Endodermal cell (in vitro differentiated cells): ENCODE data around the gene ST7. TPM values are rescaled to one million over a fixed set of nuclear protein-coding genes. Genes with fewer than 3 reads are reported as not detected.

ENCODE experiments used
- DNase-seq: peaks from one replicate; pipeline ENCODE4 v3.0.0-alpha.2; 2017
- H3K27ac ChIP-seq: 2 replicates; pipeline ENCODE4 v1.5.1; 2013; ENCODE audit warnings: mild to moderate bottlenecking, low read depth, low read length, moderate library complexity
- H3K27me3 ChIP-seq: 2 replicates; pipeline ENCODE4 v1.6.1; 2013; ENCODE audit warnings: mild to moderate bottlenecking, low read length, moderate library complexity; ENCODE audit not compliant: insufficient read depth, control insufficient read depth, poor library complexity, severe bottlenecking
- H3K36me3 ChIP-seq: 2 replicates; pipeline ENCODE4 v1.7.0; 2013; ENCODE audit warnings: mild to moderate bottlenecking, low read length, moderate library complexity; ENCODE audit not compliant: control insufficient read depth, insufficient read depth
- H3K4me1 ChIP-seq: one replicate; pipeline ENCODE4 v1.7.0; 2013; ENCODE audit warnings: low read length; ENCODE audit not compliant: control insufficient read depth, insufficient read depth
- H3K4me3 ChIP-seq: 2 replicates; pipeline ENCODE4 v1.5.1; 2013; ENCODE audit warnings: mild to moderate bottlenecking, low read length, moderate library complexity
- H3K9ac ChIP-seq: 2 replicates; pipeline ENCODE4 v1.6.1; 2013; ENCODE audit warnings: mild to moderate bottlenecking, low read length, moderate library complexity; ENCODE audit not compliant: poor library complexity, severe bottlenecking; ENCODE audit errors: extremely low read depth
- H3K9me3 ChIP-seq: 2 replicates; pipeline ENCODE4 v1.6.1; 2013; ENCODE audit warnings: mild to moderate bottlenecking, low read length, moderate library complexity; ENCODE audit not compliant: control insufficient read depth
- H3K27ac Mint-ChIP-seq: 2 replicates; pipeline ENCODE4 v1.8.0; 2020; ENCODE audit warnings: mixed read lengths
- H3K27me3 Mint-ChIP-seq: 2 replicates; pipeline ENCODE4 v1.8.0; 2021; ENCODE audit warnings: mild to moderate bottlenecking, mixed read lengths; ENCODE audit not compliant: insufficient read depth
- H3K36me3 Mint-ChIP-seq: 2 replicates; pipeline ENCODE4 v1.8.0; 2020; ENCODE audit warnings: low read depth, mixed read lengths
- H3K4me1 Mint-ChIP-seq: 2 replicates; pipeline ENCODE4 v1.8.0; 2020; ENCODE audit warnings: mixed read lengths
- H3K4me3 Mint-ChIP-seq: 2 replicates; pipeline ENCODE4 v1.8.0; 2020; ENCODE audit warnings: mild to moderate bottlenecking, moderate library complexity, mixed read lengths
- H3K9me3 Mint-ChIP-seq: 2 replicates; pipeline ENCODE4 v1.8.0; 2020; ENCODE audit warnings: mild to moderate bottlenecking, mixed read lengths
- CTCF ChIP-seq: fragments of 200-600 bp; sonication (generic); conservative IDR thresholded peaks from 2 replicates; pipeline ENCODE4 v1.5.0; 2021; ENCODE audit warnings: antibody characterized with exemption, mild to moderate bottlenecking
- WGBS, 2 experiments: methylation state at CpG; one replicate each; pipeline versions ENCODE4 v1.1.5 to v1.1.7; 2013; ENCODE audit warnings: missing lambda C conversion rate in 2 of 2, mixed read lengths in 1 of 2; ENCODE audit not compliant: insufficient coverage in 1 of 2, insufficient read length in 1 of 2; 5-methylcytosine and 5-hydroxymethylcytosine counted together
- total RNA-seq, 2 donors: library from RNA; stranded (reverse); fragmentation: NEBNext Ultra II Directional in 1 of 2; extraction: Animal tissue kit (Norgen Biotek cat#: 25700) in 1 of 2; gene quantifications; 2 replicates in 1 of 2; 3 replicates in 1 of 2; pipeline ENCODE4 v1.2.1, GENCODE V29; 2021

The ST7 gene
- total RNA-seq, 2 donors from 2014 or later: 6.4 to 8.9 TPM

DNA sequence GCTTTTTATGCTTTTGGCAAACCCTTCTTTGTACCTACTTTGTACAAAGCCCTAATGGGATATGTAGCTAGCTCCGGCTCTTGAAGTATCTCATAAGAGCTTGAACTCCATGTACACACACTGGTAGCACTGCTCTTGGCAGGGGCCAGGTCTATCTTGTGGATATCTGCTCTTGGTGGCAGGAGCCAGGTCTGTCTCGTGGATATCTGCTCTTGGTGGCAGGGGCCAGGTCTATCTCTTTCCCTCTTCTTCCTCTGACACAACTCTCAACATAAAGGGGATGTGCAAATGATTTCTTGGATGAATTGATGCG is 277.7 kb downstream of the ST7 start:
- peaks cover 4% of the 10 kb centered on the region for H3K4me1 Mint-ChIP-seq
- no peak overlapping the region for H3K4me3 ChIP-seq
- no peaks in the 10 kb centered on the region for H3K9me3 ChIP-seq
- WGBS, 2 experiments: 93 to 96% methylated on average over 2 to 3 of the region's 3 CpGs
- H3K36me3 Mint-ChIP-seq: no peaks in the 10 kb centered on the region
- TF ChIP-seq CTCF: no peak
- H3K27me3 Mint-ChIP-seq: peaks cover 68% of the 10 kb centered on the region
- DNase-seq: no peak
- no peak overlapping the region for H3K27ac Mint-ChIP-seq
- H3K4me1 ChIP-seq: no peaks in the 10 kb centered on the region
- H3K9me3 Mint-ChIP-seq: peaks cover 2% of the 10 kb centered on the region
- peaks cover 61% of the 10 kb centered on the region for H3K27me3 ChIP-seq
- no peak overlapping the region for H3K9ac ChIP-seq
- no peaks in the 10 kb centered on the region for H3K36me3 ChIP-seq
- H3K27ac ChIP-seq: no peak overlapping the region
- no peak overlapping the region for H3K4me3 Mint-ChIP-seq

DNA sequence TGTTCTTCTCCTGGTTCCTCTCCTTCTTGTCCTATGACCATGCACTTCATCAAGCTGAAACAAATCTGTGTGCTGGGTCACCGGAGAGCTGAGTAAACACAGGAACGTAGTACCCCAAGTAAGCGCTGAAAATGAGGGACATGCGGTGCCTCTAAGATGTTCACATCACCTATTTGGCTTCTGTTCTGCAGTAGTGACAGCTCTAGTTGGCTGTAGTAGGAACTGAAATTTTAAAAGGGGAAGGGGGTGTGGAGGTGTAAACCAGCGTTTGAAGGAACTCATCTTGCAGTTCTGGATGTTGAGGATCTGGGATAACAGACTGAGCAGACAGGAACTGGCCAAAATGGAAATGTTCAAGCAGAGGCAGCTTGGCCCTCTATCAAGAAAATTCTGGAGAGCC is 284.3 kb downstream of the ST7 start:
- peaks cover 15% of the 10 kb centered on the region for H3K27me3 Mint-ChIP-seq
- H3K9ac ChIP-seq: no peak overlapping the region
- H3K27me3 ChIP-seq: peaks cover 6% of the 10 kb centered on the region
- 83 to 92% methylated on average over 2 to 5 of the region's 5 CpGs for WGBS, 2 experiments
- no peaks in the 10 kb centered on the region for H3K4me1 Mint-ChIP-seq
- DNase-seq: no peak
- no peaks in the 10 kb centered on the region for H3K36me3 Mint-ChIP-seq
- no peaks in the 10 kb centered on the region for H3K4me1 ChIP-seq
- H3K4me3 Mint-ChIP-seq: no peak overlapping the region
- no peaks in the 10 kb centered on the region for H3K36me3 ChIP-seq
- no peak overlapping the region for H3K27ac ChIP-seq
- H3K9me3 Mint-ChIP-seq: peaks cover 2% of the 10 kb centered on the region
- no peak overlapping the region for H3K4me3 ChIP-seq
- H3K9me3 ChIP-seq: no peaks in the 10 kb centered on the region
- no peak for TF ChIP-seq CTCF
- no peak overlapping the region for H3K27ac Mint-ChIP-seq

GRCh38 chr7:117238472-117238871 is 285.2 kb downstream of the ST7 start:
- H3K27ac ChIP-seq: no peak overlapping the region
- Mint-ChIP-seq H3K27me3 (peaks cover 10% of the 10 kb centered on the region), H3K27ac (no peak overlapping the region), H3K4me3 (no peak overlapping the region), H3K4me1 (no peaks in the 10 kb centered on the region), H3K36me3 (no peaks in the 10 kb centered on the region), H3K9me3 (peaks cover 2% of the 10 kb centered on the region)
- peaks cover 6% of the 10 kb centered on the region for H3K27me3 ChIP-seq
- no peak for TF ChIP-seq CTCF
- no peak overlapping the region for H3K4me3 ChIP-seq
- H3K36me3 ChIP-seq: no peaks in the 10 kb centered on the region
- H3K4me1 ChIP-seq: no peaks in the 10 kb centered on the region
- H3K9ac ChIP-seq: no peak overlapping the region
- no peak for DNase-seq
- no peaks in the 10 kb centered on the region for H3K9me3 ChIP-seq
- 85% methylated on average over 7 of the region's 7 CpGs; no CpG with 5 or more reads in 1 of the 2 experiments for WGBS, 2 experiments
